Activated CD8-positive, alpha-beta memory T cell treated with anti-CD3 and anti-CD28 coated beads, Interleukin-2, amount 50 U/mL, for 24 hours (primary cell): Measurements from ENCODE around the gene ZSCAN1.

Experiments used
- DNase-seq: peaks from one replicate; pipeline ENCODE4 v3.0.0-alpha.2; 2020; ENCODE audit errors: extremely low read depth

The ZSCAN1 gene

DNA sequence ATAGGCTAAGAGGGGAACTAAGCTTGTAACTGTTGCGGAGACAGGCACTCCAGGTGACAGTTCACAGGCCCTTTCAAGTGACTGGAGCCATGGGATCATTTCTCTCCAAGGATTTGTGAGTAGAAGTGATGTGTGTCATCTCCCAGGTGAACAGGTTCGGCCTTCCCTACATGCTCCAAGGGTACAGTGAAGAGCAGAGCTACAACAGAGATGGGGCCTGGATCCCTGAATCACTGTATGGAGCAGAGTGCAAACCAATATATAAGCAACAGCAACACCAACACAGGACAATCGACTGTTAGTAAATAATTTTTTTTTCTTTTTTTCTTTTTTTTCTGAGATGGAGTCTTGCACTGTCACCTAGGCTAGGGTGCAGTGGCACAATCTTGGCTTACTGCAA, 49.2 kb downstream of the ZSCAN1 start:
- DNase-seq: no peak

DNA sequence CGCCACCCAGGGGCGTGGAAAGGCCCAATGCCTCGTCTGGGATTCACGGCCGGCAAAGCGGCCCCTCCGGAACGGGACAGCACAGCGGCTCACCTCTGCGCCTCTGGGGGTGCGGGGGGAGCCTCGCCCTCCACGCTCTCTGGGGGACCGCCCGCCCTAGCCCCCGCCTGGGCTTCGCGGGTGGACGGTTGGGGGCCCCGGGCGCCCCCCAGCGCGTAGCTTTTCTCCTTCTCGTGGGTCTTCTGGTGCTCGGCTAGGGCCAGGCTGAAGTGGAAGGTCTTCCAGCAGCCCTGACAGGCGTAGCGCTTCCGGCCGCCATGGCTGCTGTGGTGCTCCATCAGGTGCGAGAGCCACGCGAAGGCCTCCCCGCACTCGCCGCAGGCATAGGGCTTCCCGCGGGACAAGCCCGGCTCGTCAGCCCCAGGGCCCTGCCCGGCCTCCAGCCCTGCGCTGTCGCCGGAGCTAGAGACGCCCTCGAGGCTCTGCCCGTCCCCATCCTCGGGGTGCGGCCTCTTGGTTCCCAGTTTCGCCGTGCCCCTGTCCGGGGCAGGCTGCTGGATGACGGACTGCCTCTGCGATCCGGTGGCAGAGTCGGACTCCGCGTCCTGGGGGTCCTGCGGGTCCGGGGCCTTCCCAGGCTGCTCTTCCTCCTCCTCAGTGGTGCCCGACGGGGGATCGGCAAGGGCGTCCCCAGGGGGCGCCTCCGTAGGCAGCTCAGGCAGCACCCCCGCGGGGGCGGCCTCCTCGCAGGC, 50.9 kb downstream of the ZSCAN1 start:
- no peak for DNase-seq

DNA sequence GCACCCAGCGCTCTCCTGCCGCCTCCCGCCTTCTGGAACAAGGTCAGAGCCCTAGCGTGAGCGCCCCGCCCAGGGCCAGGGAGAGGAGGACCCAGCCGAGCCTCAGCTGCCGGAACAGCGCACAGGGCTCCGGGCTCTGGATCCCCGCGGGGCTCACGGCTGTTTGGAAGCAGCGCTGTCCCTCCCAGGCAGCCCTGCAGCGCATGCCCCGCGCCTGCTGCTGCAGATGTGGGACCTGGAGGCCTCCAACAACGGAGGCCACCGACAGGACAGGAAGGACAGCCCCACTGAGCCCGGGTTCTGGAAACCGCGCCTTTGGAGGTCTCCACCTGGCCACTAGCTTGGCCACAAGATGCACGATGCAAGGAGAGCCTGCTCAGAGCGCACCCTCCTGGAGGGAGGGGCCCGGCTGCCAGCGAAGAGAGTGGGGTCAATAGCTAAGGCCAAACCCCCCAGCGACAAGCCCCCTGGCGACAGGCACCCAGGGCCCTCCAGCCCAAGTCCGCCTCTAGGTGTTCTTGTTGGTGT, 51.6 kb downstream of the ZSCAN1 start:
- DNase-seq: no peak

DNA sequence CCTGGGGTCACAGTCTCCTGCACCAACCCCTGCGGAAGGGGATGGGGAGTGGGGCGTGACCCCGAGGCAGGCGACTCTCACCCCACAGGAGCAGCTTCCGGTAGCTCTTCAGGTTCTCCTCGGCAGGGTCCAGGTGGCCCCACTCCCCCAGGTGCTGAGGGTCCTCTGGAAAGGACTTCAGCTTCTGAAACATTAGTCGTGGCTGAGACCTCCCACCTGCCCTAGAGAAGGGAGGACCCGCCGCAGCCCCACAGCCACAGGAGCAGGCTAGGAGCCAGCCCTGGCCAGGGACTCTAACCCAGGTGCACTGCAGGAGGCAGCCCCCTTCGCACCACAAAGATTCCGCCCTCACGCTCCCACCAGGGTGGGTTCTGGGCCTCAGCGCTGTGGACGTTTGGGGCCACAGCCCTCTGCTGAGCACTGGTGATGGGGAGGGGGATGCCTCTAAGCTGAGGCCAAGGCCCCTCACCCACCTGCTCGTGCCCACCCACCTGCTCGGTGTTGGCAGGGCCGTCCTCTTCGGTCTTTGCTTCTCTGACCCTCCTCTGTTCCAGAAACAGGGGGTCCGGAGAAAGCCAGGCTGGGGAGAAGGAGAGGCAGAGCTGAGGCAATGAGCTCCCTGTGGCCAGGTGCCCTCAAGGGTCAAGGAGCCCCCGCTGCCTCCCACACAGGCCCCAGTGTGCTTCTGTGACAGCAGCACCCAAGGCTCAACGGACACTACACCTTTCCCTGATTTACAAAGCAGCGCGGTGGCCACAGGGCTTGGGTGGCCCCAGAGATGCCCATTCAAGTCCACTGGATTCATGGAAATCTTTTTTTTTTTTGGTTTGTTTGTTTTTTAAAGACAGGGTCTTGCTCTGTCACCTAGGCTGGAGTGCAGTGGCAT, 53.2 kb downstream of the ZSCAN1 start:
- no peak for DNase-seq

DNA sequence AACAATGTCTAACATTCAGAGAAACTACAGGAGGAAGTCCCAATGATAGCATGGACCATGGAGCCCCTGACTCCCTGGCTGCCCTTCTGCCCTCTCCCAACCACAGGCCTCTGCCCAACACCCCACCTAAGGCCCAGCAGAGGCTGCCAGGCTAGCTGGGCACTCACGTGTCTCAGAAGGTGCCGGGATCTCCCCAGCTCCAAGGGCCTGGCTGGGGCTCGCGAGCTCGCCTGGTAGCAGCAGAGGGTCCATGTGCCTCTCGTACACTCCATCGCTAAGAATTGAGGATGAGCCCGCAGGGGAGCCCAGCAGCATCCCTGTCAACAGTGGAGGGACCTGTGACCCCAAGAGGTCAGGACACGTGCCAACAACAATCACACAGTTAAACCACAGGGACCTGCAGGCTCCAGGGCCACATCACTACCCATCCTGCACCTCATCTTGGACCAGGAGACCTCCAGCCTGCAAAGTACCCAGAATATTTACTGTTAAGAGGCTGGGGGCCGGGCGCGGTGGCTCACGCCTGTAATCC, 54.8 kb downstream of the ZSCAN1 start:
- no peak for DNase-seq

DNA sequence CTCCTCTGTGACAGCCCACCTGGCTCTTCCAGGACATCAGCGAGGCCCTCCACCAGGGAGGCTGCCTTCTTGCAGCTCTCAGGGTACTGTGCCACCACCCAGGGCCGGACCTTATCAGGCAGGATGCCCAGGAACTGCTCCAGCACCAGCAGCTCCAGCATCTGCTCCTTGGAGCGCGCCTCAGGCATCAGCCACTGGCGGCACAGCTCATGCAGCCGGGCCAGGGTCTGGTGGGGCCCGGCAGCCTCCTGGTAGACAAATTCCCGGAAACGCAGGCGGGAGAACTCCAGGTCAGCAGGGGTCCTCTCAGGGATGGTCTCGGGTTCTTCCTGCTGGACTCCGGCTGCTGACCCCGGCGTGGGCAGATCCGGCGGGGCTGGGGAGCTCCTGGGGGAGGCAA, 56.0 kb downstream of the ZSCAN1 start:
- DNase-seq: no peak

DNA sequence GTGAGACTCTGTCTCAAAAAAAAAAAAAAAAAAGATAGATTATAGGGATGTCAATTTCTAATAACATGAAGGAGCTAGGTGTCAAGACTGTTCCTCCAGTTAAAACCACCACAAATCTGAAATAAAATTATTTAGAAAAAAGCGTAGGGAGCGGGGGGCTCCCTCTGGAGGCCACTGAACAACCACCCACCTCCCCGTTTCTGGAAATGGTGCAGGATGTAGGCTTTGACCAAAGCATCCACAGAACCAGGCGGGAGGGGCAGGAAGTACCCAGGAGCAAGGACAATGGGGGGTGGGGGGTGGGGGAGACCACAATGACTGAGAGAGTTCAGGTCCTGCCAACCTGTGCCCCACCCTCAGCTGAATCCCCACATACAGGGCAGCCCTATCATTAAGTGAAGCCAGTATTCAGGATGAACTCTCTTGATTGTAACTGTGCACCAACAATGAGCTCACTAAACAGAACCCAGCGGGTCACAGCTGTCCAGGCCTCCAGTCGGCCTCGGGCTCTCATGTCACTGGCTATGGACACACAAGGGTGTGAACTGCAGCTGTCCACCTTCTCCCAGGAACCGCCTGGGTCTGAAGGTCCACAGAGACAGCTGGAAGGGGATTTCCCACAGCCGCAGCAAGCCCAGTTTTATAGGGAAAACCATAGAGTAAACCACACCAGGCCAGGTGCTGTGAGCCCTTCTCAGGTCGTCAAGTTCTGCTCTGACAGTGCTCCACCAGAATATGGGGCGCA, 57.6 kb downstream of the ZSCAN1 start:
- no peak for DNase-seq

DNA sequence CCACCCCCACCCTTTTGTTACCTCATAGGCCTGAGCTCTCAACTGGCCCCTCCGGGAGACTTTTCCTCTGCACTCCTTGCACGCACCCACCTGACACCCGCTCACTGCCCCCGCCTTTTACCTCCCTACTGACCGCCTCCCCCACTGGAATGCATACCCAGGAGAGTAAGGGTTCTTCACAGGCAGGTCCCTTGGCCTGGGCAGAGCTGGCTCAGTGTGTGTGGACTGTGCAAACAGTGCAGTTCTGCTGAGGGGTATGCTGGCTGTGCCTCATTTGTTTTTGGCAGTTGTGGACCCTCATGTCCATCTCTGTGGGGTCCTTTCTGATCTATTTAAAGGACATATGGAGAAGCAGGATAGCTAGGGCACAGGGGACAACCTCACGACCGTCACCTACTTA, 59.2 kb downstream of the ZSCAN1 start:
- DNase-seq: no peak

DNA sequence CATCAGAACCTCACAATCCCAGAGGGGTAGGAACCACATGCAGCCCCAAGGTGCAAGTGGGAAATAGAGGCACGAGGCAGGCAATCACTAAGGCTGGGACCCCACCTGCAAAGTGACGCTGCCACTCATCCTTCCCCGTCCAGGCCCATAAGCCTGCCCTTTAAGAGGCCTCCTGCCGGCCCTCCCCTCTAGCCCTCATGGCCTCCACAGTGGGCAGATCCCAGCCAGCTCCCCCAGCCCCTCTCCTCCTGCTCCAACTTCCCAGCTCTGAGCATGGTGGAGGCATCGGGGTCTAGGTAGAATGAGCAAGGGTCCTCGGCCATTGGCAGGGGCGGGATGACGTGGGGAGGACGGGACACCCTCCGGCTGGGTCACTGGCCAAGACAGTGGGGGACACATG, 61.5 kb downstream of the ZSCAN1 start:
- DNase-seq: no peak

DNA sequence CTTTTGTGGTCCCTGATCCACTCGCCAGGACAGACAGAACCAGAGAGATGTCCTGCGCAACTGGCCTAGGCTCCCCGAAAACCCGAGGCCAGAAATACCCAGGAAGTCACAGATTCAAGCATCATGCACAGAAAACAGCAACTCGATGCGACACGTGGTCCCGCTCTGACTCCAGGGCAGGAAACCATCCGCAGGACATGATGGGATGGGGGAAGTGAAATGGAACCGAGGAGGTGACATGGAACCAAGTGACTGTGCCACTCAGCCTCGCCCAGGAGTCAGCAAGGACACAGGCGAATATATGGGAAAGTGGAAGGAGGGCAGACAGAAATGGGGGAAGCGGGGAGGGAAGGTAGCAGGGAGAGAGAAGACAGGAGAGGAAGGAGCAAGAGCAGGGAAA, 63.1 kb downstream of the ZSCAN1 start:
- no peak for DNase-seq

DNA sequence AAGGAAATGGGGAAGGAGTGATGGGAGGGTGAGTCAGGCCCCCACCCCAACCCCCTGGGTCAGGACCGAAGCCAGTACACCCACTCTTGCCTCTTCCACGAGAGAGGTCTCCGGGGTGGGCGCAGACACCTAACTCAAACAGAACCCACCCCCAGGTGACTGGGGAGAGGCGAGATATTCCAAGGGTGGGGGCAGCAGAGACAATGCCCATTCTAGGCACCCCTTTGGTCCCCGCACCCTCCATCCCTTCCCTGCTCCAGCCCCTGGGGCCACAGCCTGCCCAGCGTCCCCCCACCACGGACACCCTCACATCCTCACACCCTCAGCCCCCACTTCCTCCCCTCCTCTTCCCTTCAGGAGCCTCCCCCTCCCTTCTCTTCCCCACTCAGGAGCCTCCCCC, 63.5 kb downstream of the ZSCAN1 start:
- DNase-seq: no peak

DNA sequence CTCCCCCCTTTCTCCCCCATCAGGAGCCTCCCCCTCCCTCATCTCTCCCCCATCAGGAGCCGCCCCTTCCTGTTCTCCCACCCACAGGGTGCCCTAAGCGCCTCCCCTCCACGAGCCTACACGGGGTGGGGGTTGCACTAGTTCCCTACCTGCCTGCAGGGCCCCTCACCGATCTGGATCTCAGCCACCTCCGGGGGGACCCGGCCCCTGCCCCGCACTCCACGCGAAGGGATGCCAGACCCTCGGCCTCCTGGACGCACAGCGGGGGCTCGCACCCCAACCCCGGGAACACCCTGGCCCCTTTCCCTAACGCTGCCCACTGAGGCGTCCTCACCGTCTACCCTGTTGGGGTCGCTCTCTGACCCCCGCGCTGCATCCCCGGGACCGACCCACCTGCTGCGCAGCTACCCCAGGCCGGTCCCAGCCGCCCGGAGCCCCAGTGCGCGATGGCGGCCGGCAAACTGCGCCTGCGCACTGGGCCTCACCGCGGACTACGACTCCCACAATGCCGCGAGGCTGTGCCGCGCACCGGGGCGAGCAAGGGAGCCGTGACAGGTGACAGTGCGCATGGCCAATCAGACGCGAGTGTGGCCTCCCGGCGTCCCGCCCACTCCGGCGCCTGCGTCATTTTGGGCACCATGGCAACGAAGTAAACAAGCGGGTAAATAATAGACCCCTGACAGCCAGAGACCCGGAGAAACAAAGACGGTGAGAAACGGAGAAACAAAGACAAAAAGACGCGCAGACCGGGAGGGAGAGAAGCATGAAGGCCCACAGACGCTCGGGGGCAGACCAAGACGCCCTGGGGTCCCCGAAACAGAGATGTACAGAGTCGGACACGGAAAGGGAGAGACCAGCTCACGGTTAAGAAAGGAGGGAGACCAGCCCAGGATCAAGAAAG, 64.2 kb downstream of the ZSCAN1 start, which contains the start of gene ZSCAN18:
TSS of gene ZSCAN18 (minus strand) at position 451 of the 901 bp plus-strand sequence. CDS start 7,964 bp downstream, outside the sequence.
- peak; percentile 89 for DNase-seq

DNA sequence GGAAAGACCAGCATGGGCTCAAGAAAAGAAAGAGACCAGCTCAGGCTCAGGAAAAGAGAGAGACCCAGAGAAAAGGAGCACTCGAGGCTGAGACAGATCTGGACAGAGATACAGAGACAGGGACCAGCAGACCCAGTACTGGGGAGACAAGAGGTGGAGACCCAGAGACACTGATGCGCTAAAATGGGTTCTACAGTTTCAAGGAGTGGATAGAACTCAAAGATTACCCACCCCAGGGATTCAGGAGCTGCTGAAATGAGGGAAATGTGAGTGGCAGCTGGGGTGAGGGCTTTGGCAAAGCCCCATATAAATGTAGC, 64.8 kb downstream of the ZSCAN1 start:
- DNase-seq: no peak
